GM12874 (cell line): ENCODE measurements around the gene MBOAT2.

Experiments
- CTCF ChIP-seq: IDR thresholded peaks from 2 replicates; pipeline ENCODE4 v1.5.1; 2011; ENCODE audit warnings: low read depth, mild to moderate bottlenecking, control low read depth, low read length, moderate library complexity; ENCODE audit not compliant: insufficient read depth

Gene MBOAT2

GRCh38 chr2:8989536-8990079, 13.9 kb downstream of the MBOAT2 start:
- no peak for TF ChIP-seq CTCF

GRCh38 chr2:8987410-8987809, 16.1 kb downstream of the MBOAT2 start:
- no peak for TF ChIP-seq CTCF

GRCh38 chr2:8986327-8986976, 17.0 kb downstream of the MBOAT2 start:
- peak; percentile 52; the same call in 1 of the 2 replicates for TF ChIP-seq CTCF

- TF ChIP-seq CTCF = no peak
These were observed 17.7 kb downstream of the MBOAT2 start for GRCh38 chr2:8985561-8986326.

GRCh38 chr2:8984855-8985254, 18.6 kb downstream of the MBOAT2 start:
- no peak for TF ChIP-seq CTCF

- TF ChIP-seq CTCF = no peak
These were observed 19.3 kb downstream of the MBOAT2 start for GRCh38 chr2:8984157-8984556.

GRCh38 chr2:8983571-8983970, 19.9 kb downstream of the MBOAT2 start:
- TF ChIP-seq CTCF = no peak
